Measurements from ENCODE around the gene CRTC3. TPM values are rescaled to one million over a fixed set of nuclear protein-coding genes. Genes with fewer than 3 reads are reported as not detected.

Gene CRTC3
- polyA plus RNA-seq, 4 donors, result 3.8 to 25.4 (median 8.5) TPM

DNA sequence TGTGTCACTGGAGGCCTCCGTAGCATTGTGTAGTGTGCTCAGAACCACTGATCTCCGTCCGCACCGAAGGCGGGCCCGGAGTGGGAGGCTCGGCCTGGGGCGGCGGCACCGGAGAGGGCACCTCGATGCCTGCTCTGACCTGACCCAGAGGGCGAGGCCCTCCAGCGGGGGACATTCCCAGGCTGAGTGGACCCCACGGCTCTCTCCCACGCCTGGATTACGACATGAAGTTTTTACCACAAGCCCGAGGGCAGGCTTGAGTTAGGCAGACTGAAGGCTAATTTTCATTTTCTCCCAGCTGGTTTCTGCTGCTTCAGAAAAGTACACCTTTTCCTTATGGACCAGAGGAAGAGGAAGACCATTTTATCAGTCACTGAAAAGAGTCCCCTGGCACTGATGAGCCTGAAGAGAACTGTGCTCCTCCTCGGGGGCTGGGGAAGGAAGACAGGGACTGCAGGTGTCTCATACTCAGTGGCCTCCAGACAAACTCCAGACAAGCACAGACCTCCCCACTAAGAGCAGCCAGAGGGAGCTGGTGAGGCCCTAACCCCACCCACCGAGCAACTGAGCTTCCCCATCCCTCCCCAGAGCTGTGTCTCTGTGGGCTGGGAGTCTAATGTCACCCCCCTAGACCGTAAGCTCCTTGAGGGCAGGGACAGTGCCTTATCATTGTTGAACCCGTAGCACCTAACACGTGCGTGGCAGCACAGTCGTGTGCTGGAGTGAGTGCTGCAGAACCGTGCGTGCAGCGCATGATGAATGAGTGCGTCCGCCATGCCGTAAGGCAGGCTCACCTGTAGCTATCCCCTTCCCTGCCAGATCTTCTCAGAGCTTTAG, 113.0 kb downstream of the CRTC3 start:
- no peaks in the 10 kb centered on the region for H3K27me3 ChIP-seq (ENCODE audit: control insufficient read depth in 3 of 3, insufficient read depth in 3 of 3, low read length in 3 of 3)
- no peak for DNase-seq
- no peak overlapping the region for H3K27ac ChIP-seq (ENCODE audit: low read depth in 1 of 3, low read length in 2 of 3)
- 92 to 95% (median 94%) methylated on average over 30 of the region's 30 CpGs for WGBS, 3 donors
- no peaks in the 10 kb centered on the region for H3K9me3 ChIP-seq (ENCODE audit: control insufficient read depth in 2 of 2, insufficient read depth in 1 of 2, low read depth in 1 of 2, low read length in 1 of 2)
- H3K4me3 ChIP-seq (ENCODE audit: low read depth in 1 of 3, low read length in 3 of 3), result no peak overlapping the region
- no peak for FAIRE-seq
- peaks cover 0 to 2% (median 0%) of the 10 kb centered on the region in 3 donors for H3K4me1 ChIP-seq (ENCODE audit: control insufficient read depth in 3 of 3, insufficient read depth in 2 of 3, low read depth in 1 of 3, low read length in 2 of 3)
- H3K36me3 ChIP-seq (ENCODE audit: control insufficient read depth in 3 of 3, insufficient read depth in 2 of 3, low read depth in 1 of 3, low read length in 3 of 3), result peaks cover 2 to 58% (median 8%) of the 10 kb centered on the region in 3 donors

GRCh38 chr15:90643301-90643632, 113.5 kb downstream of the CRTC3 start:
- Histone ChIP-seq H3K27me3 (ENCODE audit: control insufficient read depth in 3 of 3, insufficient read depth in 3 of 3, low read length in 3 of 3) (no peaks in the 10 kb centered on the region), H3K4me1 (ENCODE audit: control insufficient read depth in 3 of 3, insufficient read depth in 2 of 3, low read depth in 1 of 3, low read length in 2 of 3) (peaks cover 0 to 5% (median 2%) of the 10 kb centered on the region in 3 donors), H3K4me3 (ENCODE audit: low read depth in 1 of 3, low read length in 3 of 3) (no peak overlapping the region), H3K36me3 (ENCODE audit: control insufficient read depth in 3 of 3, insufficient read depth in 2 of 3, low read depth in 1 of 3, low read length in 3 of 3) (peaks cover 2 to 55% (median 8%) of the 10 kb centered on the region in 3 donors), H3K9me3 (ENCODE audit: control insufficient read depth in 2 of 2, insufficient read depth in 1 of 2, low read depth in 1 of 2, low read length in 1 of 2) (no peaks in the 10 kb centered on the region), H3K27ac (ENCODE audit: low read depth in 1 of 3, low read length in 2 of 3) (no peak overlapping the region)
- FAIRE-seq (no peak), DNase-seq (no peak)
- 93 to 98% (median 93%) methylated on average over 7 of the region's 7 CpGs for WGBS, 3 donors

DNA sequence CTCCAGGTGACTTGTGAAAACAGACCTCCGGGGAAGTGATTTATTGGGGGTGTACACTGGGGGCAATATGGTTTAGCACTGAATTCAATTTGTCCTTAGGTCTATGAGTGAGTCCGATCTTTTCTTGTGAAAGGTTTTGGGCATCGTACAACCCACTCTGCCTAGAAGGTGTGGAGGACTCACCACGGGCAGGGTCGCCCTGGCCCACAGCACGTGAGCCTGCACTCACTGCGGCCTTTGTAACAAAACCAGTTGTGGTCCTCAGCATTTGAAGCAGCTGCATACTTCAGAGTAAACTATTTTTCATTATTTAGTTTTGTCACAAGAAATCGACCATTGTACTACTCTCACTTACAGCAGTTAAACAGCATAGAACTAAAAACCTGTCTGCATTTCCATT, 114.8 kb downstream of the CRTC3 start:
- no peak overlapping the region for H3K4me3 ChIP-seq (ENCODE audit: low read depth in 1 of 3, low read length in 3 of 3)
- WGBS, 3 donors, result 89 to 92% (median 90%) methylated on average over 8 of the region's 8 CpGs
- no peak for FAIRE-seq

GRCh38 chr15:90644952-90645725, 115.4 kb downstream of the CRTC3 start:
- FAIRE-seq (no peak), DNase-seq (no peak)
- Histone ChIP-seq H3K27ac (ENCODE audit: low read depth in 1 of 3, low read length in 2 of 3) (no peak overlapping the region), H3K4me1 (ENCODE audit: control insufficient read depth in 3 of 3, insufficient read depth in 2 of 3, low read depth in 1 of 3, low read length in 2 of 3) (peaks cover 0 to 11% (median 2%) of the 10 kb centered on the region in 3 donors), H3K27me3 (ENCODE audit: control insufficient read depth in 3 of 3, insufficient read depth in 3 of 3, low read length in 3 of 3) (no peaks in the 10 kb centered on the region), H3K9me3 (ENCODE audit: control insufficient read depth in 2 of 2, insufficient read depth in 1 of 2, low read depth in 1 of 2, low read length in 1 of 2) (no peaks in the 10 kb centered on the region), H3K4me3 (ENCODE audit: low read depth in 1 of 3, low read length in 3 of 3) (no peak overlapping the region), H3K36me3 (ENCODE audit: control insufficient read depth in 3 of 3, insufficient read depth in 2 of 3, low read depth in 1 of 3, low read length in 3 of 3) (peaks cover 2 to 47% (median 8%) of the 10 kb centered on the region in 3 donors)
- 83 to 89% (median 88%) methylated on average over 9 of the region's 9 CpGs for WGBS, 3 donors

More for the DNA sequence above, 114.8 kb downstream of the CRTC3 start:
- Histone ChIP-seq H3K36me3 (ENCODE audit: control insufficient read depth in 3 of 3, insufficient read depth in 2 of 3, low read depth in 1 of 3, low read length in 3 of 3) (peaks cover 2 to 47% (median 8%) of the 10 kb centered on the region in 3 donors), H3K4me1 (ENCODE audit: control insufficient read depth in 3 of 3, insufficient read depth in 2 of 3, low read depth in 1 of 3, low read length in 2 of 3) (peaks cover 0 to 11% (median 2%) of the 10 kb centered on the region in 3 donors), H3K27ac (ENCODE audit: low read depth in 1 of 3, low read length in 2 of 3) (no peak overlapping the region), H3K27me3 (ENCODE audit: control insufficient read depth in 3 of 3, insufficient read depth in 3 of 3, low read length in 3 of 3) (no peaks in the 10 kb centered on the region), H3K9me3 (ENCODE audit: control insufficient read depth in 2 of 2, insufficient read depth in 1 of 2, low read depth in 1 of 2, low read length in 1 of 2) (no peaks in the 10 kb centered on the region)
- no peak for DNase-seq

DNA sequence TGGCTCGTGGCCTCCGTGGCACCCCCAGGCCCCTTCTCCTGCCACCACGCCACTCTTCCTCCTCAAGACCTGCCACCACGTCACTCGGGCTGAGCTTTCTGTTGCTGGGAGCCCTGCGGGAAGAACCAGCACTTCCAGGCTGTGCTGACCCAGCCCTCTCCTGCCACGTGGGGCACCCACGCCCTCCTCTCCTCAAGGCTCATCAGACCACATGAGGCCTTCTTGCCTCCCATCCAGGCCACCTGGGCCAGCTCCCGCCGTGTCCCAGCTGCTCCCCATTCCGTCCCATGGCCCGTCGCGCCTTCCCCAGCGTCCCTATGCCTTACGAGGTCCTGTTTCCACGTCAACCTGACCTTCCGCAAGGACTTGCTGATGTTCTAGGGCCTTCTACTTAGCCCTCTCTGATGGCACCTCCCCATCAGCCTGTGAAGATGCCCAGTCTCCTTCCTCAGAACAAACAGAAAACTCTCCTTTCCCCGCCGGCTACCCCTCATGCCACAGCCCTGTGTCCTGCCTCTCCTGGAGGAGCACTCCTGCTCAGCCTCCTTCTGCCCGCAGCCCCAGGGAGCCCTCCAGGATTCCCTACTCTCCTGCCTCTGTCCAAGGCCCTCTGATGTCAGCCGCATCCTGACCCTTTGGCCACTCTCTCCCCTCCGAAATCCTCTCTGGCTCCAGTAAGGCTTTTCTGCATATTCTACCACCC, 116.3 kb downstream of the CRTC3 start:
- H3K4me3 ChIP-seq (ENCODE audit: low read depth in 1 of 3, low read length in 3 of 3), result no peak overlapping the region
- H3K27me3 ChIP-seq (ENCODE audit: control insufficient read depth in 3 of 3, insufficient read depth in 3 of 3, low read length in 3 of 3), result no peaks in the 10 kb centered on the region
- 54 to 72% (median 68%) methylated on average over 23 of the region's 23 CpGs for WGBS, 3 donors
- H3K9me3 ChIP-seq (ENCODE audit: control insufficient read depth in 2 of 2, insufficient read depth in 1 of 2, low read depth in 1 of 2, low read length in 1 of 2), result no peaks in the 10 kb centered on the region
- DNase-seq (peak; percentile 47 to 53), FAIRE-seq (no peak)
- H3K27ac ChIP-seq (ENCODE audit: low read depth in 1 of 3, low read length in 2 of 3), result peak overlapping the region in 1 of 3 donors; percentile 17
- H3K36me3 ChIP-seq (ENCODE audit: control insufficient read depth in 3 of 3, insufficient read depth in 2 of 3, low read depth in 1 of 3, low read length in 3 of 3), result peaks cover 2 to 38% (median 2%) of the 10 kb centered on the region in 3 donors
- peaks cover 0 to 11% (median 2%) of the 10 kb centered on the region in 3 donors for H3K4me1 ChIP-seq (ENCODE audit: control insufficient read depth in 3 of 3, insufficient read depth in 2 of 3, low read depth in 1 of 3, low read length in 2 of 3)

- 59 to 74% (median 72%) methylated on average over 6 of the region's 6 CpGs for WGBS, 3 donors
- FAIRE-seq, result no peak
- no peak for DNase-seq
Observed at GRCh38 chr15:90646662-90647305, 117.1 kb downstream of the CRTC3 start.

GRCh38 chr15:90647326-90647725, 117.6 kb downstream of the CRTC3 start:
- no peaks in the 10 kb centered on the region for H3K27me3 ChIP-seq (ENCODE audit: control insufficient read depth in 3 of 3, insufficient read depth in 3 of 3, low read length in 3 of 3)
- H3K4me1 ChIP-seq (ENCODE audit: control insufficient read depth in 3 of 3, insufficient read depth in 2 of 3, low read depth in 1 of 3, low read length in 2 of 3), result peaks cover 0 to 11% (median 2%) of the 10 kb centered on the region in 3 donors
- H3K27ac ChIP-seq (ENCODE audit: low read depth in 1 of 3, low read length in 2 of 3), result no peak overlapping the region
- H3K36me3 ChIP-seq (ENCODE audit: control insufficient read depth in 3 of 3, insufficient read depth in 2 of 3, low read depth in 1 of 3, low read length in 3 of 3), result peaks cover 0 to 26% (median 2%) of the 10 kb centered on the region in 3 donors
- WGBS, 3 donors, result 31 to 59% (median 37%) methylated on average over 2 of the region's 2 CpGs
- no peak overlapping the region for H3K4me3 ChIP-seq (ENCODE audit: low read depth in 1 of 3, low read length in 3 of 3)
- FAIRE-seq (no peak), DNase-seq (no peak)
- no peaks in the 10 kb centered on the region for H3K9me3 ChIP-seq (ENCODE audit: control insufficient read depth in 2 of 2, insufficient read depth in 1 of 2, low read depth in 1 of 2, low read length in 1 of 2)

More at GRCh38 chr15:90646662-90647305, 117.1 kb downstream of the CRTC3 start:
- Histone ChIP-seq H3K36me3 (ENCODE audit: control insufficient read depth in 3 of 3, insufficient read depth in 2 of 3, low read depth in 1 of 3, low read length in 3 of 3) (peaks cover 1 to 31% (median 2%) of the 10 kb centered on the region in 3 donors), H3K9me3 (ENCODE audit: control insufficient read depth in 2 of 2, insufficient read depth in 1 of 2, low read depth in 1 of 2, low read length in 1 of 2) (no peaks in the 10 kb centered on the region), H3K27ac (ENCODE audit: low read depth in 1 of 3, low read length in 2 of 3) (no peak overlapping the region), H3K4me3 (ENCODE audit: low read depth in 1 of 3, low read length in 3 of 3) (no peak overlapping the region), H3K27me3 (ENCODE audit: control insufficient read depth in 3 of 3, insufficient read depth in 3 of 3, low read length in 3 of 3) (no peaks in the 10 kb centered on the region), H3K4me1 (ENCODE audit: control insufficient read depth in 3 of 3, insufficient read depth in 2 of 3, low read depth in 1 of 3, low read length in 2 of 3) (peaks cover 0 to 11% (median 2%) of the 10 kb centered on the region in 3 donors)
